HepG2 (cell line): Measurements from ENCODE around the gene PROX1. TPM values are rescaled to one million over a fixed set of nuclear protein-coding genes. Genes with fewer than 3 reads are reported as not detected.

Experiments used
- ATAC-seq: fragments of 200-7000 bp; cut with Tn5 transposase; 3 replicates; pipeline ENCODE4 v1.9.1; 2020; ENCODE audit warnings: mild to moderate bottlenecking, moderate library complexity
- BruUV-seq: library from RNA; stranded (reverse); fragments of 400-500 nt; replicated peaks from 2 replicates; lab custom pipeline; 2021; lab: Mats Ljungman, UMichigan
- CTCF ChIA-PET: fragments of 300-600 bp; formaldehyde crosslinking; extraction: SDS; loops from one replicate; lab custom pipeline; 2021; ENCODE audit warnings: low total read pairs, inconsistent platforms, low intra/inter-chr PET ratio; lab: Yijun Ruan, JAX
- POLR2A ChIA-PET: fragments of 350-600 bp; sonication (Branson Sonifier 250); formaldehyde crosslinking; loops from one replicate; lab custom pipeline; 2020; ENCODE audit warnings: antibody characterized with exemption, inconsistent platforms; lab: Yijun Ruan, JAX
- DNase-seq: peaks from one replicate; pipeline ENCODE4 v3.0.0-alpha.2; 2015; ENCODE audit warnings: low spot score
- FAIRE-seq: peaks from 3 replicates; lab custom pipeline; 2011; peaks lifted over from hg19 to GRCh38; lab: Jason Lieb, UNC
- H2AFZ ChIP-seq: one replicate; pipeline ENCODE4 v1.6.1; 2011; ENCODE audit warnings: low read length, inconsistent platforms
- H3K27ac ChIP-seq: fragments of 300-600 bp; 3 replicates; pipeline ENCODE4 v1.8.0; 2011; ENCODE audit warnings: mixed run types, mild to moderate bottlenecking, mixed read lengths, low read length, inconsistent platforms; ENCODE audit not compliant: insufficient read depth; ENCODE audit errors: extremely low read length
- H3K27me3 ChIP-seq, 2 experiments: fragments of 200-600 bp in 1 of 2; 2 replicates in 1 of 2; 3 replicates in 1 of 2; pipeline versions ENCODE4 v1.6.0 to v1.8.0; 2011; ENCODE audit warnings: low read length in 2 of 2, mild to moderate bottlenecking in 2 of 2, moderate library complexity in 2 of 2, inconsistent platforms in 1 of 2; ENCODE audit not compliant: insufficient read depth in 2 of 2, control insufficient read depth in 1 of 2
- H3K36me3 ChIP-seq, 2 experiments: fragments of 200-600 bp in 1 of 2; replicated peaks in 1 of 2; 2 replicates in 1 of 2; 3 replicates in 1 of 2; pipeline versions ENCODE4 v1.5.1 to v1.8.0; 2011; ENCODE audit warnings: low read length in 2 of 2, inconsistent platforms in 1 of 2; ENCODE audit not compliant: insufficient read depth in 2 of 2, control insufficient read depth in 1 of 2
- H3K4me1 ChIP-seq: 2 replicates; pipeline ENCODE4 v1.5.1; 2012; ENCODE audit warnings: low read length, inconsistent platforms; ENCODE audit not compliant: insufficient read depth
- H3K4me2 ChIP-seq: 2 replicates; pipeline ENCODE4 v1.6.0; 2011; ENCODE audit warnings: low read depth, low read length, inconsistent platforms
- H3K4me3 ChIP-seq, 3 experiments: fragments of 200-600 bp in 1 of 3; sonication (generic), shearing (Covaris generic) in 1 of 3; replicated peaks in 1 of 3; 2 replicates each; pipeline ENCODE4 v1.5.1; 2011 to 2016; ENCODE audit warnings: low read length in 3 of 3, inconsistent platforms in 2 of 3, low read depth in 2 of 3, mild to moderate bottlenecking in 2 of 3, control low read depth in 1 of 3, mixed read lengths in 1 of 3; ENCODE audit not compliant: insufficient read depth in 1 of 3
- H3K79me2 ChIP-seq: one replicate; pipeline ENCODE4 v1.6.1; 2011; ENCODE audit warnings: low read length, inconsistent platforms; ENCODE audit not compliant: insufficient read depth
- H3K9ac ChIP-seq: 2 replicates; pipeline ENCODE4 v1.6.0; 2011; ENCODE audit warnings: mild to moderate bottlenecking, low read depth, low read length, inconsistent platforms; ENCODE audit not compliant: insufficient read depth
- H3K9me3 ChIP-seq: 2 replicates; pipeline ENCODE4 v1.5.1; 2012; ENCODE audit warnings: mild to moderate bottlenecking, low read length
- H4K20me1 ChIP-seq: 2 replicates; pipeline ENCODE4 v1.6.0; 2011; ENCODE audit warnings: inconsistent platforms, mild to moderate bottlenecking, low read length, moderate library complexity; ENCODE audit not compliant: insufficient read depth
- CBFB ChIP-seq: sonication (generic); formaldehyde crosslinking; IDR thresholded peaks from 2 replicates; pipeline ENCODE4 v1.4.0; 2020; ENCODE audit warnings: missing genetic modification reagents
- FOXK1 ChIP-seq: sonication (generic); formaldehyde crosslinking; IDR thresholded peaks from 2 replicates; pipeline ENCODE4 v1.4.0; 2020; ENCODE audit warnings: low read depth, missing genetic modification reagents, borderline replicate concordance
- GATAD2A ChIP-seq: IDR thresholded peaks from 2 replicates; pipeline ENCODE4 v1.6.1; 2016
- HNRNPUL1 ChIP-seq: fragments of 200-400 bp; formaldehyde crosslinking; IDR thresholded peaks from 2 replicates; pipeline ENCODE4 v1.6.1; 2017; ENCODE audit warnings: low read depth, mild to moderate bottlenecking, low read length, moderate library complexity
- KAT2B ChIP-seq: fragments of 150-350 bp; IDR thresholded peaks from 2 replicates; pipeline ENCODE4 v1.6.1; 2014; ENCODE audit warnings: low read depth, low read length, borderline replicate concordance
- MED1 ChIP-seq: sonication (generic); formaldehyde crosslinking; IDR thresholded peaks from 2 replicates; pipeline ENCODE4 v1.4.0; 2020; ENCODE audit warnings: missing genetic modification reagents
- NCOA2 ChIP-seq: sonication (generic); formaldehyde crosslinking; IDR thresholded peaks from 2 replicates; pipeline ENCODE4 v1.8.0; 2022; ENCODE audit warnings: inconsistent platforms
- NR2C2 ChIP-seq: sonication (generic); formaldehyde crosslinking; IDR thresholded peaks from 2 replicates; pipeline ENCODE4 v1.4.0; 2020; ENCODE audit warnings: missing genetic modification reagents, mild to moderate bottlenecking, moderate library complexity, borderline replicate concordance
- TBL1XR1 ChIP-seq: fragments of 150-350 bp; IDR thresholded peaks from 2 replicates; pipeline ENCODE4 v1.6.1; 2014; ENCODE audit warnings: borderline replicate concordance, low read length; ENCODE audit not compliant: partially characterized antibody
- TBX3 ChIP-seq: fragments of 450-650 bp; IDR thresholded peaks from 2 replicates; pipeline ENCODE4 v1.6.1; 2017; ENCODE audit warnings: antibody characterized with exemption, mild to moderate bottlenecking, inconsistent platforms, borderline replicate concordance
- ZKSCAN1 ChIP-seq: fragments of 150-350 bp; IDR thresholded peaks from 2 replicates; pipeline ENCODE4 v1.6.1; 2014; ENCODE audit warnings: low read length
- ZNF180 ChIP-seq: sonication (generic); formaldehyde crosslinking; IDR thresholded peaks from 2 replicates; pipeline ENCODE4 v1.4.0; 2020; ENCODE audit warnings: low read depth, missing genetic modification reagents, borderline replicate concordance
- ZNF263 ChIP-seq: sonication (generic); formaldehyde crosslinking; IDR thresholded peaks from 2 replicates; pipeline ENCODE4 v1.4.0; 2020; ENCODE audit warnings: missing genetic modification reagents
- ZNF577 ChIP-seq: sonication (generic); formaldehyde crosslinking; IDR thresholded peaks from 2 replicates; pipeline ENCODE4 v1.4.0; 2020; ENCODE audit warnings: mild to moderate bottlenecking, low read depth, missing genetic modification reagents, borderline replicate concordance
- ZNF644 ChIP-seq: IDR thresholded peaks from 2 replicates; pipeline ENCODE4 v1.6.1; 2016; ENCODE audit warnings: low read depth
- ZNF703 ChIP-seq: sonication (generic); formaldehyde crosslinking; IDR thresholded peaks from 2 replicates; pipeline ENCODE4 v1.5.1; 2020; ENCODE audit warnings: missing genetic modification reagents, mild to moderate bottlenecking, moderate library complexity, borderline replicate concordance
- ZNF792 ChIP-seq: IDR thresholded peaks from 2 replicates; pipeline ENCODE4 v1.6.1; 2016
- ZSCAN9 ChIP-seq: IDR thresholded peaks from 2 replicates; pipeline ENCODE4 v1.6.1; 2016; ENCODE audit warnings: borderline replicate concordance
- in situ Hi-C: cut with HindIII; loops from 2 replicates; pipeline ENCODE4 v1.10.0; 2017; ENCODE audit warnings: low pct_unique_long_range_greater_than_20kb; ENCODE audit not compliant: extremely low pct_ligation_motif_present
- intact Hi-C: fragments of 100-400 bp; cut with micrococcal nuclease; formaldehyde crosslinking; loops from one replicate; pipeline ENCODE4 v1.10.0; 2022; ENCODE audit not compliant: unreplicated experiment
- polyA plus RNA-seq, 8 experiments: library from polyadenylated mRNA; depleted of rRNA in 3 of 8; stranded (reverse) in 7 of 8; unstranded in 1 of 8; fragments of >200 nt; fragmentation: Illumina TruSeq in 4 of 8; extraction: Trizol in 4 of 8; gene quantifications; 2 replicates each; pipeline versions ENCODE4 v1.2.1 to v1.2.3, GENCODE V29; 2011 to 2016; ENCODE audit warnings: low read depth in 4 of 8, missing spikeins in 1 of 8, mixed read lengths in 1 of 8; ENCODE audit not compliant: insufficient read depth in 1 of 8
- total RNA-seq, 5 experiments: library from RNA; depleted of rRNA; stranded (reverse); fragments of >200 nt; fragmentation: Illumina TruSeq; extraction: Trizol; gene quantifications; 2 replicates each; pipeline ENCODE4 v1.2.3, GENCODE V29; 2016; ENCODE audit warnings: low read depth in 1 of 5
- TF ChIP-seq, protein P1 (sequence below): sonication (generic); formaldehyde crosslinking; IDR thresholded peaks from 2 replicates; pipeline ENCODE4 v1.5.0; 2020; ENCODE audit warnings: missing genetic modification reagents
- TF ChIP-seq, protein P2 (sequence below): sonication (generic); formaldehyde crosslinking; IDR thresholded peaks from 2 replicates; pipeline ENCODE4 v1.8.0; 2022; ENCODE audit warnings: mild to moderate bottlenecking, missing genetic modification reagents, borderline replicate concordance
- TF ChIP-seq, protein P3 (sequence below): fragments of 450-650 bp; IDR thresholded peaks from 2 replicates; pipeline ENCODE4 v1.6.1; 2017; ENCODE audit warnings: mild to moderate bottlenecking

The PROX1 gene
- total and polyA plus RNA-seq, 2 of the 13 experiments (the other 11 are each of a cell fraction or from before 2014, with no cell fraction given): 12.3 to 30.2 TPM

DNA sequence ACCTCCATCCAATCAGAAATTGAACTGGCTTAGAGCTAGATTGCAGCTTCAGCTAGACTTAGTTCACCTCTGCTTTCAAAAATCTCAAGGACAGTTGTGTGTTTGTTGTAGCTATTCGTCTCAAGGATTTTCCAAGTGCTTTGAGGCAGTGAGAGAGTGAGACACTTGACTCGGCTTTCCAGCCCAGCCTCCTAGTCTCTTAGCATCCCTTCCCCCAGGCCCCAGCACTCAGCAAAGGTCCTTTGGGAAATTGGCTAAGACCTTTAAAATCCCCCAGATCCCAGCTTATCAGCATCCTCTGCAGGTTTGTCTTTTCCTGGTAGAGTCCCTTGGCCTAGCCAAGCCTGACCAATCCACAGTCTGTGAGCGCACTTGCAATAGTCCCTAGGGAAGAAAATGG is 47.9 kb upstream of the PROX1 start (continued):
- no peak for TF ChIP-seq ZNF180 (CRISPR knock-in tag)
- no peak for TF ChIP-seq ZNF703
- no peak for TF ChIP-seq FOXK1 (CRISPR knock-in tag)
- no peak for TF ChIP-seq ZKSCAN1
- no peak for TF ChIP-seq ZNF792
- TF ChIP-seq KAT2B: no peak
- TF ChIP-seq MED1 (CRISPR knock-in tag): no peak
- TF ChIP-seq TBL1XR1: no peak
- no peak for TF ChIP-seq ZNF644
- TF ChIP-seq NCOA2 (CRISPR knock-in tag): no peak
- TF ChIP-seq, protein P1, sequence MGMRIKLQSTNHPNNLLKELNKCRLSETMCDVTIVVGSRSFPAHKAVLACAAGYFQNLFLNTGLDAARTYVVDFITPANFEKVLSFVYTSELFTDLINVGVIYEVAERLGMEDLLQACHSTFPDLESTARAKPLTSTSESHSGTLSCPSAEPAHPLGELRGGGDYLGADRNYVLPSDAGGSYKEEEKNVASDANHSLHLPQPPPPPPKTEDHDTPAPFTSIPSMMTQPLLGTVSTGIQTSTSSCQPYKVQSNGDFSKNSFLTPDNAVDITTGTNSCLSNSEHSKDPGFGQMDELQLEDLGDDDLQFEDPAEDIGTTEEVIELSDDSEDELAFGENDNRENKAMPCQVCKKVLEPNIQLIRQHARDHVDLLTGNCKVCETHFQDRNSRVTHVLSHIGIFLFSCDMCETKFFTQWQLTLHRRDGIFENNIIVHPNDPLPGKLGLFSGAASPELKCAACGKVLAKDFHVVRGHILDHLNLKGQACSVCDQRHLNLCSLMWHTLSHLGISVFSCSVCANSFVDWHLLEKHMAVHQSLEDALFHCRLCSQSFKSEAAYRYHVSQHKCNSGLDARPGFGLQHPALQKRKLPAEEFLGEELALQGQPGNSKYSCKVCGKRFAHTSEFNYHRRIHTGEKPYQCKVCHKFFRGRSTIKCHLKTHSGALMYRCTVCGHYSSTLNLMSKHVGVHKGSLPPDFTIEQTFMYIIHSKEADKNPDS (CRISPR knock-in tag): no peak
- TF ChIP-seq, protein P2, sequence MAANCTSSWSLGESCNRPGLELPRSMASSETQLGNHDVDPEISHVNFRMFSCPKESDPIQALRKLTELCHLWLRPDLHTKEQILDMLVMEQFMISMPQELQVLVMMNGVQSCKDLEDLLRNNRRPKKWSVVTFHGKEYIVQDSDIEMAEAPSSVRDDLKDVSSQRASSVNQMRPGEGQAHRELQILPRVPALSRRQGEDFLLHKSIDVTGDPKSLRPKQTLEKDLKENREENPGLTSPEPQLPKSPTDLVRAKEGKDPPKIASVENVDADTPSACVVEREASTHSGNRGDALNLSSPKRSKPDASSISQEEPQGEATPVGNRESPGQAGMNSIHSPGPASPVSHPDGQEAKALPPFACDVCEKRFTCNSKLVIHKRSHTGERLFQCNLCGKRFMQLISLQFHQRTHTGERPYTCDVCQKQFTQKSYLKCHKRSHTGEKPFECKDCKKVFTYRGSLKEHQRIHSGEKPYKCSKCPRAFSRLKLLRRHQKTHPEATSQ (CRISPR knock-in tag): no peak

DNA sequence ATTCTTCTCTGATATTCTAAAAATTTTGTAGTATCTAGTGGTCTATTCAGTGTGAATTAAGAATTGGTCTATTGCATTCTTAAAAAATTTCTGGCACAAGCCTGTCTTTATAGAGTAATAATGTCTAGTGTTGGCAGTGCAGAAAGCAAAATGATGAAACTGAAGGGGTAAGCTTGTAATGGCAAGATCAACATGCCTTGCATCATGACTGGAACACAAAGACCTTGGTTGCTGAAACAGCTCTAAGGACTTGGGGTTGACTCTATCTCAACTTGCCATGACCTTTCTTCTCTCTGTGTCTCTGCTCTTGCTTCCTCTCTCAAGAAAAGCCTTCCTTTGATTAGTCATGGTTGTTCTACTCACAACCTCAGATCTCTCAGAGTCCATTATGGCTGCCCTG is 46.8 kb upstream of the PROX1 start:
- intact Hi-C loops: no loop called here
- Histone ChIP-seq H3K27me3 (no peaks in the 10 kb centered on the region), H3K4me1 (peaks cover 23% of the 10 kb centered on the region), H4K20me1 (no peaks in the 10 kb centered on the region), H2AFZ (no peak overlapping the region), H3K9ac (no peak overlapping the region), H3K79me2 (no peaks in the 10 kb centered on the region), H3K4me2 (no peak overlapping the region), H3K9me3 (peaks cover 6% of the 10 kb centered on the region), H3K4me3 (no peak overlapping the region), H3K27ac (no peak overlapping the region), H3K36me3 (no peaks in the 10 kb centered on the region)
- in situ Hi-C loops: no loop called here
- no peak for DNase-seq
- ATAC-seq: no peak
- BruUV-seq: no TSS peak
- peak; percentile 18 for FAIRE-seq
- CTCF ChIA-PET: no interaction called here
- POLR2A ChIA-PET: interaction anchor here (1.0 to 1.2 kb wide), 2 partner anchors 47 to 49 kb away, joined by 3 read pairs; partner anchors contain the start of gene PROX1
- TF ChIP-seq TBX3: no peak
- TF ChIP-seq NR2C2 (CRISPR knock-in tag): peak; percentile 38; the same call in 1 of the 2 replicates
- no peak for TF ChIP-seq HNRNPUL1
- TF ChIP-seq, protein P3, sequence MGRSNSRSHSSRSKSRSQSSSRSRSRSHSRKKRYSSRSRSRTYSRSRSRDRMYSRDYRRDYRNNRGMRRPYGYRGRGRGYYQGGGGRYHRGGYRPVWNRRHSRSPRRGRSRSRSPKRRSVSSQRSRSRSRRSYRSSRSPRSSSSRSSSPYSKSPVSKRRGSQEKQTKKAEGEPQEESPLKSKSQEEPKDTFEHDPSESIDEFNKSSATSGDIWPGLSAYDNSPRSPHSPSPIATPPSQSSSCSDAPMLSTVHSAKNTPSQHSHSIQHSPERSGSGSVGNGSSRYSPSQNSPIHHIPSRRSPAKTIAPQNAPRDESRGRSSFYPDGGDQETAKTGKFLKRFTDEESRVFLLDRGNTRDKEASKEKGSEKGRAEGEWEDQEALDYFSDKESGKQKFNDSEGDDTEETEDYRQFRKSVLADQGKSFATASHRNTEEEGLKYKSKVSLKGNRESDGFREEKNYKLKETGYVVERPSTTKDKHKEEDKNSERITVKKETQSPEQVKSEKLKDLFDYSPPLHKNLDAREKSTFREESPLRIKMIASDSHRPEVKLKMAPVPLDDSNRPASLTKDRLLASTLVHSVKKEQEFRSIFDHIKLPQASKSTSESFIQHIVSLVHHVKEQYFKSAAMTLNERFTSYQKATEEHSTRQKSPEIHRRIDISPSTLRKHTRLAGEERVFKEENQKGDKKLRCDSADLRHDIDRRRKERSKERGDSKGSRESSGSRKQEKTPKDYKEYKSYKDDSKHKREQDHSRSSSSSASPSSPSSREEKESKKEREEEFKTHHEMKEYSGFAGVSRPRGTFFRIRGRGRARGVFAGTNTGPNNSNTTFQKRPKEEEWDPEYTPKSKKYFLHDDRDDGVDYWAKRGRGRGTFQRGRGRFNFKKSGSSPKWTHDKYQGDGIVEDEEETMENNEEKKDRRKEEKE: no peak
- TF ChIP-seq ZNF577 (CRISPR knock-in tag): no peak
- TF ChIP-seq GATAD2A (CRISPR knock-in tag): 0 out of 2 replicates have a peak, but pooled peaks have one; percentile 36
- TF ChIP-seq ZSCAN9 (CRISPR knock-in tag): no peak
- no peak for TF ChIP-seq CBFB (CRISPR knock-in tag)
- no peak for TF ChIP-seq ZNF263 (CRISPR knock-in tag)
